HL-60 (cell line): ENCODE results near the gene SLC39A9.

Experiments
- DNase-seq, 2 experiments: peaks; one replicate each; pipeline ENCODE4 v3.0.0-alpha.2; 2010 to 2020; ENCODE audit warnings: low read depth in 1 of 2, low spot score in 1 of 2
- H3K27ac ChIP-seq: fragments of 250-450 bp; sonication (Bioruptor Pico); replicated peaks from 2 replicates; pipeline ENCODE4 v1.5.1; 2020; ENCODE audit warnings: mild to moderate bottlenecking, moderate library complexity
- H3K27me3 ChIP-seq: fragments of 250-450 bp; sonication (Bioruptor Pico); 2 replicates; pipeline ENCODE4 v1.5.1; 2021; ENCODE audit warnings: mild to moderate bottlenecking, moderate library complexity; ENCODE audit not compliant: insufficient read depth, poor library complexity, severe bottlenecking
- H3K4me3 ChIP-seq: replicated peaks from 2 replicates; pipeline ENCODE4 v1.5.1; 2011; ENCODE audit warnings: mild to moderate bottlenecking, control low read depth, low read length; ENCODE audit not compliant: insufficient read depth
- CTCF ChIP-seq: IDR thresholded peaks from one replicate; pipeline ENCODE4 v1.5.1; 2011; ENCODE audit warnings: low read length, control low read depth, inconsistent platforms; ENCODE audit not compliant: insufficient read depth
- GABPA ChIP-seq: IDR thresholded peaks from 2 replicates; pipeline ENCODE4 v1.6.1; 2012; ENCODE audit warnings: low read depth
- POLR2AphosphoS5 ChIP-seq: IDR thresholded peaks from 2 replicates; pipeline ENCODE4 v1.6.1; 2012; ENCODE audit warnings: low read depth
- REST ChIP-seq: IDR thresholded peaks from 2 replicates; pipeline ENCODE4 v1.6.1; 2012; ENCODE audit warnings: low read depth; ENCODE audit not compliant: insufficient replicate concordance
- SPI1 ChIP-seq: IDR thresholded peaks from 2 replicates; pipeline ENCODE4 v1.6.1; 2012; ENCODE audit warnings: low read depth, mild to moderate bottlenecking, borderline replicate concordance

SLC39A9 gene

GRCh38 chr14:69484444-69485314 is 86.2 kb downstream of the SLC39A9 start, which contains the start of gene PLEKHD1:
Gene PLEKHD1, plus strand, starts transcription at chr14:69484728. Its CDS starts 238 bp downstream, at chr14:69484966.
- H3K27me3 ChIP-seq, result peaks cover 7% of the 10 kb centered on the region

GRCh38 chr14:69485315-69485660 is 86.8 kb downstream of the SLC39A9 start:
- TF ChIP-seq POLR2AphosphoS5 (no peak), CTCF (no peak), SPI1 (no peak), REST (no peak), GABPA (no peak)
- no peak overlapping the region for H3K4me3 ChIP-seq
- DNase-seq, result no peak
- peaks cover 7% of the 10 kb centered on the region for H3K27me3 ChIP-seq
- no peak overlapping the region for H3K27ac ChIP-seq

More at GRCh38 chr14:69484444-69485314, 86.2 kb downstream of the SLC39A9 start, which contains the start of gene PLEKHD1:
- Histone ChIP-seq H3K4me3 (no peak within 1 kb of the TSS), H3K27ac (no peak within 1 kb of the TSS)
- DNase-seq, result no peak
- TF ChIP-seq CTCF, result no peak
- TF ChIP-seq POLR2AphosphoS5, result no peak
- no peak for TF ChIP-seq GABPA
- no peak for TF ChIP-seq REST
- TF ChIP-seq SPI1, result no peak

GRCh38 chr14:69485701-69486100 is 87.2 kb downstream of the SLC39A9 start:
- TF ChIP-seq POLR2AphosphoS5 (no peak), REST (no peak), CTCF (no peak), SPI1 (no peak), GABPA (no peak)
- Histone ChIP-seq H3K27ac (no peak overlapping the region), H3K27me3 (peaks cover 7% of the 10 kb centered on the region), H3K4me3 (no peak overlapping the region)
- DNase-seq, result no peak
